Cardiac muscle cell (in vitro differentiated cells and primary cell): ENCODE measurements around the gene KCNC1. TPM values are rescaled to one million over a fixed set of nuclear protein-coding genes. Genes with fewer than 3 reads are reported as not detected.
A peak's percentile ranks its signal among the peaks of the same experiment; 100 is the strongest.

Experiments used
- DNase-seq, 2 donors: peaks; one replicate each; pipeline versions ENCODE4 v3.0.0 to v3.0.0-alpha.2; 2010 to 2017; ENCODE audit warnings: low read depth in 1 of 2, low spot score in 1 of 2
- H3K27ac ChIP-seq: fragments of 200-600 bp; sonication (generic); 2 replicates; pipeline ENCODE4 v1.5.1; 2016
- H3K27me3 ChIP-seq: fragments of 200-600 bp; sonication (generic); 2 replicates; pipeline ENCODE4 v1.6.0; 2016; ENCODE audit warnings: control low read depth
- H3K36me3 ChIP-seq: fragments of 200-600 bp; sonication (generic); 2 replicates; pipeline ENCODE4 v1.5.1; 2016; ENCODE audit warnings: control low read depth
- H3K4me1 ChIP-seq: fragments of 200-600 bp; sonication (generic); 2 replicates; pipeline ENCODE4 v1.8.1; 2017; ENCODE audit warnings: low read depth, mild to moderate bottlenecking, mixed run types
- H3K4me3 ChIP-seq: fragments of 200-600 bp; sonication (generic); 2 replicates; pipeline ENCODE4 v1.5.1; 2016; ENCODE audit warnings: mild to moderate bottlenecking
- H3K9me3 ChIP-seq: fragments of 200-600 bp; sonication (generic); 2 replicates; pipeline ENCODE4 v1.5.1; 2017; ENCODE audit warnings: low read depth, mild to moderate bottlenecking, control low read depth
- CTCF ChIP-seq: IDR thresholded peaks from 2 replicates; pipeline ENCODE4 v1.5.1; 2012; ENCODE audit warnings: low read depth, mild to moderate bottlenecking, low read length
- polyA plus RNA-seq: library from polyadenylated mRNA; unstranded; fragments of >200 nt; fragmentation: Nextera tagmentation; extraction: Ambion mirVana; gene quantifications from 2 replicates; pipeline ENCODE4 v1.2.1, GENCODE V29; 2016
- total RNA-seq: library from RNA; depleted of rRNA; stranded (reverse); fragments of >200 nt; gene quantifications from 2 replicates; pipeline ENCODE4 v1.2.3, GENCODE V29; 2016

The KCNC1 gene
- total and polyA plus RNA-seq, 2 experiments from 2014 or later = 0.46 TPM; not detected in 1

DNA sequence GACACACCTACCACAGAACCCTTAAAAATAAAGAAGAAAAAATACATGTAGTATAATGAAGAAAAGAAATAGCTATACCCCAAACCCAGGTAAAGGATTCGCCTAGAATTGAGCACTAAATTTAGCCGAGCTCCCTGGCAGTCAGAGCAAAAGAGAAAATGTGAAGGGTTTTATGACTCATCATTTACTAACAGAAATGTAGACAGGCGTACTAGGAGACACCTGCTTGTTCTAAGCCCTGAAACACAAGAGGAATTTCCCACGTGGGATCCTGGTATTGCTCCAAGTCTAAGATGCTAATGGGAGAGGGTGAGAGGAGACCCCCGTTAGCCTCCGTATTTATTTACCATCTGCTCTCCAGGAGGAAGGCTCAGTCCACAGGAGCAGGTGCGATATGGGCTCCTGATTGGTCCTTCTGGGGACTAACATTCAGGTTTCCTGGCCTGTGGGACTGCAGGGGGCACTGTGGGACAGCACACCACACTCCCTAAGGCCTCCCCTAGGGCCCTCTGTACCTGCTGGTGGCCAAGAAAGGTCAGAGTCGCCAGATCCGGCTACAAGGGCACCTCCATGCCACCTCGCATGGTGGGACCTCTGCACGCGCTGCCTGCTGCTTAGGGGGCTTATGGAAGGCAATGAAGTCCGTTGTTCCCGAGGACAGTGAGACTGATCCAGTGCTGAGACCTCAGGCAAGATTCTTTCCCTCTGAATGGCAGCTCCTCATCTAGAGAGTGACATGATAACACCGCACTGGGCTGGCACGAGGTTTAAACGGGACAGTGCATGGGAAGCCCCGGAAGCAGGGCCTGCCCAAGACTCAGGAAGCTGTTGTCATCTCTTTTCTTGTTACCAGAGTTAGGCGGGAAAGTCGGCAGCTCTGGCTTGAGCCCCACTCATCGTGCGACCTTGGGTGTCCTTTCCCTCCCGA, 25.8 kb downstream of the KCNC1 start:
- H3K4me1 ChIP-seq = no peaks in the 10 kb centered on the region
- H3K27me3 ChIP-seq = peaks cover 12% of the 10 kb centered on the region
- peak; percentile 55 to 78 for DNase-seq
- no peak overlapping the region for H3K4me3 ChIP-seq
- no peak overlapping the region for H3K27ac ChIP-seq
- H3K9me3 ChIP-seq = no peaks in the 10 kb centered on the region
- TF ChIP-seq CTCF = peak; percentile 72
- H3K36me3 ChIP-seq = no peaks in the 10 kb centered on the region

DNA sequence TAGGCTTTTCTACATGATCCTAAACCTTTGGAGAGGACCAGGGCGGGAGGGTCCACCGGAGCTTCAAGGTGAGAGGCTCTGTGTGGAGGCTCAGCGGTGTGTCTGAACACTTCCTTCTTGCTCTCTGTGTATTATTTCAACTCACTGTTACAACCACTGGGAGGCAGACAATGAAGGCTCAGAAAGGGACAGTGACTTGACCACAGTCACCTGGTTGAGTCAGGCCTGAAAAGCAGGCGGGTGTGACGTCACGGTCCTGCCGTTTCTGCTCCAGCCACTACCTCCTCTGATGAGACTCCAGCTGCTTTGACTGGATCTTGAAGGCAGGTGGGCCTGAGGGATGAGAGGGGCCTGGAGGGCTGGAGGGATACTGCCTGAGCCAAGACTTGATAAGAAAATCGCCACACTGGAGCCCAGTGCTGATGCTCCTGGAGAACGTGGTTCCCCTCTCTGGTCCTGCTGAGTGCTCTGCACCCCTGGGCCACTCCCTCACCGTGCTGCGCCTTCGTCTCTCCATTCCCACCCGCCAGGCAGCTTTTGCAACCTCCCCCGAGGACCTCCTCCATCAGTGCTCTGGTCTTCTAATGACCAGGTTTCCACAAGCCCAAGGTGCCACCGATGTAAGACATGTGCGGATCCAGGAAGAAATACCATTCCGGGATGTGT, 27.9 kb downstream of the KCNC1 start:
- H3K4me1 ChIP-seq = no peaks in the 10 kb centered on the region
- no peak for TF ChIP-seq CTCF
- H3K36me3 ChIP-seq = no peaks in the 10 kb centered on the region
- no peak overlapping the region for H3K4me3 ChIP-seq
- no peak for DNase-seq
- H3K9me3 ChIP-seq = no peaks in the 10 kb centered on the region
- H3K27ac ChIP-seq = no peak overlapping the region
- peaks cover 4% of the 10 kb centered on the region for H3K27me3 ChIP-seq

- Histone ChIP-seq H3K4me3 (no peak overlapping the region), H3K36me3 (no peaks in the 10 kb centered on the region), H3K27me3 (no peaks in the 10 kb centered on the region), H3K27ac (no peak overlapping the region), H3K9me3 (no peaks in the 10 kb centered on the region), H3K4me1 (no peaks in the 10 kb centered on the region)
- no peak for TF ChIP-seq CTCF
- DNase-seq = no peak
Observed at GRCh38 chr11:17763244-17763643, 28.7 kb downstream of the KCNC1 start.

GRCh38 chr11:17763703-17764102, 29.1 kb downstream of the KCNC1 start:
- no peaks in the 10 kb centered on the region for H3K36me3 ChIP-seq
- no peak for TF ChIP-seq CTCF
- H3K27ac ChIP-seq = no peak overlapping the region
- no peaks in the 10 kb centered on the region for H3K9me3 ChIP-seq
- H3K4me3 ChIP-seq = no peak overlapping the region
- no peaks in the 10 kb centered on the region for H3K4me1 ChIP-seq
- H3K27me3 ChIP-seq = no peaks in the 10 kb centered on the region
- DNase-seq = no peak

DNA sequence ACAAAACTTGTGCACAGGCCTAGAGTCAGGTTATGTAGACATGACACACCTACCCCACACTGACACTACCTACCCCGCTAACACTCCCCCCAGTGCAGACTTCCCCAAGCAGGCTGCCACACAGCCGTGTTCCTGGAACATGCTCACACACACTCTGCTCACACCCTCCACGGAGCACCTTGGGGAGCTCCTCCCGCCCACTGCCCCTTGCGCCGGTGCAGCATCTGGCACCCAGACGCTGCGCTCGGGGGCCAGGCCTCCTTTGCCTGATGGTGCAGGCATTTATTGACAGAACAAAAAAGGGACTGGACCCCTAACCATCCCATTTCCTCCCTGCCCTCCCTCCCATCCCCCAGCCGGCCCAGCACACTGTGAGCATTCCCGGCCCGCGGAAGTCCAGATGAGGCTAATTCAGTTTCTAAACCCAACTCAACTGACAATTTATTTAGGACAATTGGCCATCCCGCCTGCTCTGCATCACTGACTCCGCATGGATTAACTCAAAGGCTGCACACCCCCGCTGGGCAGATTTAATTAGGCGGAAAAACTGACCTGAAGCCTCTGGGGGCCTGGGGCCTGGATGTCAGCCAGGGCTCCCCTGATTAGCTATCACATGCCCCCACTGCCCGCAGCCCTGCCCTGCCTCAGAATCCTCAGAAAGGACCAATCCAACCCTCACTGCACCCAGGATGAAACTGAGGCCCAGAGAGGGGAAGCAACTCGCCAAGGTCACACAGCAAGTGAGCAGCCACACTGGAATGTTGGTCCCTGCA, 30.1 kb downstream of the KCNC1 start:
- DNase-seq = no peak
- no peaks in the 10 kb centered on the region for H3K4me1 ChIP-seq
- no peak overlapping the region for H3K4me3 ChIP-seq
- H3K9me3 ChIP-seq = no peaks in the 10 kb centered on the region
- no peak for TF ChIP-seq CTCF
- no peaks in the 10 kb centered on the region for H3K27me3 ChIP-seq
- no peaks in the 10 kb centered on the region for H3K36me3 ChIP-seq
- H3K27ac ChIP-seq = no peak overlapping the region
